MM.1S (cell line): ENCODE measurements around the gene COBLL1.

ENCODE experiments used
- DNase-seq: peaks from one replicate; pipeline ENCODE4 v3.0.0-alpha.2; 2015
- H2AFZ ChIP-seq: fragments of 300-600 bp; sonication (generic); 2 replicates; pipeline ENCODE4 v1.6.0; 2016; ENCODE audit warnings: antibody characterized with exemption, low read length
- H3F3A ChIP-seq: fragments of 300-600 bp; sonication (generic); 2 replicates; pipeline ENCODE4 v1.6.1; 2016; ENCODE audit warnings: mild to moderate bottlenecking, antibody characterized with exemption, low read length, moderate library complexity, mixed read lengths; ENCODE audit not compliant: insufficient read depth
- H3K27ac ChIP-seq: fragments of 300-600 bp; sonication (generic); 2 replicates; pipeline ENCODE4 v1.5.1; 2016; ENCODE audit warnings: mild to moderate bottlenecking, low read length
- H3K27me3 ChIP-seq: fragments of 300-600 bp; sonication (generic); replicated peaks from 2 replicates; pipeline ENCODE4 v1.6.0; 2016; ENCODE audit warnings: low read length; ENCODE audit not compliant: insufficient read depth
- H3K36me3 ChIP-seq: fragments of 300-600 bp; sonication (generic); replicated peaks from 2 replicates; pipeline ENCODE4 v1.6.1; 2016; ENCODE audit warnings: mild to moderate bottlenecking, low read length, mixed read lengths; ENCODE audit not compliant: insufficient read depth
- H3K4me1 ChIP-seq: fragments of 300-600 bp; sonication (generic); 2 replicates; pipeline ENCODE4 v1.6.1; 2016; ENCODE audit warnings: low read length, mixed read lengths
- H3K4me2 ChIP-seq: fragments of 300-600 bp; sonication (generic); 2 replicates; pipeline ENCODE4 v1.6.0; 2016; ENCODE audit warnings: low read depth, low read length
- H3K4me3 ChIP-seq: fragments of 300-600 bp; sonication (generic); 2 replicates; pipeline ENCODE4 v1.5.1; 2016; ENCODE audit warnings: low read length, mixed read lengths
- H3K79me2 ChIP-seq: fragments of 300-600 bp; sonication (generic); 2 replicates; pipeline ENCODE4 v1.6.1; 2016; ENCODE audit warnings: mixed run types, low read length, mixed read lengths
- H3K9ac ChIP-seq: fragments of 300-600 bp; sonication (generic); 2 replicates; pipeline ENCODE4 v1.6.1; 2016; ENCODE audit warnings: low read length, mixed read lengths
- H3K9me2 ChIP-seq: fragments of 300-600 bp; sonication (generic); replicated peaks from 2 replicates; pipeline ENCODE4 v1.6.1; 2016; ENCODE audit warnings: mild to moderate bottlenecking, low read length, mixed read lengths; ENCODE audit not compliant: insufficient read depth
- H3K9me3 ChIP-seq: fragments of 300-600 bp; sonication (generic); replicated peaks from 2 replicates; pipeline ENCODE4 v1.6.1; 2016; ENCODE audit warnings: mild to moderate bottlenecking, low read length, mixed read lengths; ENCODE audit not compliant: insufficient read depth
- H4K20me1 ChIP-seq: fragments of 300-600 bp; sonication (generic); 2 replicates; pipeline ENCODE4 v1.6.1; 2016; ENCODE audit warnings: mild to moderate bottlenecking, low read length, moderate library complexity, mixed read lengths; ENCODE audit not compliant: insufficient read depth
- EZH2 ChIP-seq: fragments of 300-600 bp; sonication (generic); optimal IDR thresholded peaks from 2 replicates; pipeline ENCODE3; 2017; ENCODE audit warnings: low read depth, mild to moderate bottlenecking, antibody characterized with exemption, low read length, mixed read lengths
- EZH2phosphoT487 ChIP-seq: fragments of 300-600 bp; sonication (generic); IDR thresholded peaks from 2 replicates; pipeline ENCODE4 v1.6.1; 2018; ENCODE audit warnings: antibody characterized with exemption, low read length
- TF ChIP-seq, protein P1 (sequence below): fragments of 300-600 bp; sonication (generic); IDR thresholded peaks from 2 replicates; pipeline ENCODE4 v1.5.1; 2016; ENCODE audit warnings: antibody characterized with exemption, low read length, mixed read lengths

The COBLL1 gene

DNA sequence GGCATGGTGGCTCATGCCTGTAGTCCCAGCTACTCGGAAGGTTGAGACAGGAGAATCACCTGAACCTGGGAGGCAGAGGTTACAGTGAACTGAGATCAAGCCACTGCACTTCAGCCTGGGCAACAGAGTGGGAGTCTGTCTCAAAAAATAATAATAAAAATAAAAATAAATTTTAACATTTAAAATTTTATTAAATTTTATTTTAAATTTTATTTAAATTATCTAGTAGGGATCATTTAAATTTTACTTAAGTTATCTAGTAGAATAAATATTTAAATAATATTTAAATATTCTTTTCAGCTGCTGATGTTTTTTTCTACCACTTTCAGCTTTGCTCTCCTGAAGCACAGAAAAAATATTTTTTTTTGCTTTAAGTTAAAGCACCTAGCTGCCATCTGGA is 10.4 kb downstream of the COBLL1 start:
- no peak overlapping the region for H3K9ac ChIP-seq
- H3K4me3 ChIP-seq = no peak overlapping the region
- H3K79me2 ChIP-seq = peaks cover 76% of the 10 kb centered on the region
- H3K36me3 ChIP-seq = no peaks in the 10 kb centered on the region
- no peaks in the 10 kb centered on the region for H3K27me3 ChIP-seq
- no peak for TF ChIP-seq EZH2
- TF ChIP-seq EZH2phosphoT487 = no peak
- TF ChIP-seq, protein P1, sequence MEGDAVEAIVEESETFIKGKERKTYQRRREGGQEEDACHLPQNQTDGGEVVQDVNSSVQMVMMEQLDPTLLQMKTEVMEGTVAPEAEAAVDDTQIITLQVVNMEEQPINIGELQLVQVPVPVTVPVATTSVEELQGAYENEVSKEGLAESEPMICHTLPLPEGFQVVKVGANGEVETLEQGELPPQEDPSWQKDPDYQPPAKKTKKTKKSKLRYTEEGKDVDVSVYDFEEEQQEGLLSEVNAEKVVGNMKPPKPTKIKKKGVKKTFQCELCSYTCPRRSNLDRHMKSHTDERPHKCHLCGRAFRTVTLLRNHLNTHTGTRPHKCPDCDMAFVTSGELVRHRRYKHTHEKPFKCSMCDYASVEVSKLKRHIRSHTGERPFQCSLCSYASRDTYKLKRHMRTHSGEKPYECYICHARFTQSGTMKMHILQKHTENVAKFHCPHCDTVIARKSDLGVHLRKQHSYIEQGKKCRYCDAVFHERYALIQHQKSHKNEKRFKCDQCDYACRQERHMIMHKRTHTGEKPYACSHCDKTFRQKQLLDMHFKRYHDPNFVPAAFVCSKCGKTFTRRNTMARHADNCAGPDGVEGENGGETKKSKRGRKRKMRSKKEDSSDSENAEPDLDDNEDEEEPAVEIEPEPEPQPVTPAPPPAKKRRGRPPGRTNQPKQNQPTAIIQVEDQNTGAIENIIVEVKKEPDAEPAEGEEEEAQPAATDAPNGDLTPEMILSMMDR = no peak
- no peaks in the 10 kb centered on the region for H4K20me1 ChIP-seq
- DNase-seq = no peak
- H3K9me3 ChIP-seq = no peaks in the 10 kb centered on the region
- H2AFZ ChIP-seq = no peak overlapping the region
- no peaks in the 10 kb centered on the region for H3K9me2 ChIP-seq
- no peak overlapping the region for H3K27ac ChIP-seq
- peaks cover 6% of the 10 kb centered on the region for H3F3A ChIP-seq
- H3K4me2 ChIP-seq = no peak overlapping the region
- H3K4me1 ChIP-seq = peaks cover 28% of the 10 kb centered on the region

DNA sequence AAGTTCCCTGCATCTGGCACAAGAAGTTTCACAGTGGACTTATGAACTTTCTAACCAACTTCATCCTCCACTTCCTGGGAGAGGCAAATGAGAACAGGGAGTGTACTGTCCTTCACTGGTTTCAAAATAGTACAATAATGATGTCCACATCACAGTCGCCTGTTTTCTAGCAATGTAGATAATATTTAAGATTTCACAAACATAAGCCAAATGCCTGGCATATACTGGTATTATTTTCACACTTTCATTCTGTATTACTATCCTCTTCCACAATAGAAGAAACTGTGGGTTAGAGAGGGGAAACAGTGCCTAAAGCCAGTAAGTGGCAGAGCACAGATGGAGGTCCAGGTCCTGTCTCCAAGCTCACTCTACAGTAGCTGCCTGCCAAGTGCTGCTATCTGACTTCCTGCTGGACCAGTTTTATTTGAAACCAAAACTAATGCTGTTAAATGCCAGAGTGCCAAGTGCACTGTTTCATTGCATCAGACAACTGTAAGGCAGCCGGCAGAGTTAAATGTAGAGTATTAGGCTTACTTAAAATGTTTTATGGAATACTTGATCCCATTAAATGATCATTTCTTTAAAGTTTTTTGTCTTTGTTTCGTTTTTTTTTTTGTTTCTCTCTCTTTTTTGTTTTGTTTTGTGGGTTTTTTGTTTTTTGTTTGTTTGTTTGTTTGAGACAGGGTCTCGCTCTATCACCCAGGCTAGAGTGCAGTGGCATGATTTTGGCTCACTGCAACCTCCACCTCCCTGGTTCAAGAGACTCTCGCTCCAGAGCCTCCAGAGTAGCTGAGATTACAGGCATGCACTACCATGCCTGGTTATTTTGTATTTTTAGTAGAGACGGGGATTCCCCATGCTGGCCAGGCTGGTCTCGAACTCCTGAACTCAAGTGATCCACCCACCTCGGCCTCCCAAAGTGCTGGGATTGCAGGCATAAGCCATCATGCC is 15.1 kb downstream of the COBLL1 start:
- Histone ChIP-seq H3K36me3 (no peaks in the 10 kb centered on the region), H3K9ac (no peak overlapping the region), H3K4me2 (peak overlapping the region; percentile 48; the same call in 1 of the 2 replicates), H3K27ac (peak overlapping the region; percentile 48; the same call in 1 of the 2 replicates), H3K27me3 (no peaks in the 10 kb centered on the region), H4K20me1 (no peaks in the 10 kb centered on the region), H3F3A (peaks cover 10% of the 10 kb centered on the region), H3K9me3 (no peaks in the 10 kb centered on the region), H3K4me3 (no peak overlapping the region), H2AFZ (no peak overlapping the region), H3K9me2 (no peaks in the 10 kb centered on the region), H3K79me2 (peaks cover 68% of the 10 kb centered on the region), H3K4me1 (peaks cover 27% of the 10 kb centered on the region)
- peak; percentile 82 for DNase-seq
- TF ChIP-seq EZH2 = no peak
- TF ChIP-seq, protein P1 = no peak
- no peak for TF ChIP-seq EZH2phosphoT487

DNA sequence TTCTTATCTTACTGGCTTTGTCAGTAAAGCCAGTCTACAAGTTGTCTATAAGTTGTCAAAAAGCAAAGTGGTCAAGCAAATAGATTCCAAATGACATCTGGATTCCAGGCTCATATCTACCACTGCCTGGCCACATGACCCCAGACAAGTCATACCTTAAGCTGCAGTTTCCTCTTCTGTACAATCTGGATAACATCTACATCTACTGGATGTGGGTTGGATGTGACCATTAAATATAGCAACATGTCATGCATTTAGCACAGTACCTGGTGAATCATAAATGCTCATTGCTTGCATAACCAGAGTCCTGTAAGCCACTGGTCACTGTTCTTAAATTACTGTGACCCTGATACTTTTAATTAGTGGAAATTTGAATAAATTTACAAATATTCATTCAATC is 16.8 kb downstream of the COBLL1 start:
- DNase-seq = no peak
- no peak overlapping the region for H3K4me2 ChIP-seq
- H3K79me2 ChIP-seq = peaks cover 58% of the 10 kb centered on the region

More for the DNA sequence above, 16.8 kb downstream of the COBLL1 start:
- Histone ChIP-seq H3K9me3 (no peaks in the 10 kb centered on the region), H3K36me3 (no peaks in the 10 kb centered on the region), H3F3A (peaks cover 10% of the 10 kb centered on the region), H3K27ac (no peak overlapping the region), H3K9me2 (no peaks in the 10 kb centered on the region), H3K9ac (no peak overlapping the region), H4K20me1 (no peaks in the 10 kb centered on the region), H3K4me3 (no peak overlapping the region), H3K27me3 (no peaks in the 10 kb centered on the region), H3K4me1 (peaks cover 27% of the 10 kb centered on the region), H2AFZ (no peak overlapping the region)
- TF ChIP-seq EZH2 (no peak), EZH2phosphoT487 (no peak)
